ENCODE measurements around the gene HES2. TPM values are rescaled to one million over a fixed set of nuclear protein-coding genes. Genes with fewer than 3 reads are reported as not detected.

HES2 gene
- total and polyA plus RNA-seq, 9 of the 15 experiments (the other 6 are each of a cell fraction or from before 2014, with no cell fraction given): 0.05 to 0.18 (median 0.07) TPM; not detected in 4

- TF ChIP-seq, protein P1, sequence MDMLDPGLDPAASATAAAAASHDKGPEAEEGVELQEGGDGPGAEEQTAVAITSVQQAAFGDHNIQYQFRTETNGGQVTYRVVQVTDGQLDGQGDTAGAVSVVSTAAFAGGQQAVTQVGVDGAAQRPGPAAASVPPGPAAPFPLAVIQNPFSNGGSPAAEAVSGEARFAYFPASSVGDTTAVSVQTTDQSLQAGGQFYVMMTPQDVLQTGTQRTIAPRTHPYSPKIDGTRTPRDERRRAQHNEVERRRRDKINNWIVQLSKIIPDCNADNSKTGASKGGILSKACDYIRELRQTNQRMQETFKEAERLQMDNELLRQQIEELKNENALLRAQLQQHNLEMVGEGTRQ (CRISPR knock-in tag; IDR thresholded peaks at IDR 0.05): peak; percentile 73
- TF ChIP-seq HMGN3 (IDR thresholded peaks at IDR 0.05; ENCODE audit: borderline replicate concordance, extremely low read depth, insufficient read length, low read depth, low read length) (no peak), SMC3 (conservative IDR thresholded peaks at IDR 0.05; ENCODE audit: insufficient read depth, low read depth, low read length) (0 out of 2 replicates have a peak, but pooled peaks have one; percentile 44), XRCC5 (IDR thresholded peaks at IDR 0.05; ENCODE audit: low read depth, low read length) (0 out of 2 replicates have a peak, but pooled peaks have one; percentile 64), NRF1 (conservative IDR thresholded peaks at IDR 0.05 in 1 of 2, IDR thresholded peaks at IDR 0.05 in 1 of 2) (peak in 1 of 2 experiments; percentile 0; a peak in 1 of 4 replicates)
These were observed 5.3 kb downstream of the HES2 start (continued) for GRCh38 chr1:6414443-6414844.

GRCh38 chr1:6412896-6413295 is 6.8 kb downstream of the HES2 start:
- no peak for FAIRE-seq
- H2AFZ ChIP-seq (ENCODE audit: low read depth, low read length): no peak overlapping the region
- WGBS (ENCODE audit: insufficient coverage, low coverage, missing lambda C conversion rate): 1% methylated on average over 6 of the region's 6 CpGs
- ChIA-PET CTCF (ENCODE audit: low intra/inter-chr PET ratio) (no interaction called here), POLR2A (interaction anchor here (1.0 to 1.9 kb wide), 2 partner anchors 13 to 27 kb away, joined by 4 to 8 read pairs; no protein-coding TSS in a partner anchor)
- DNase-seq (ENCODE audit: extremely low read depth in 1 of 4, low spot score in 3 of 4): no peak
- no peaks in the 10 kb centered on the region for H3K9me3 ChIP-seq (replicated peaks; ENCODE audit: control insufficient read depth, insufficient read depth, low read depth, low read length)
- H3K27ac ChIP-seq (ENCODE audit: extremely low read depth, low read depth, low read length): no peak overlapping the region
- H3K79me2 ChIP-seq (ENCODE audit: control insufficient read depth, insufficient read depth, low read length): no peaks in the 10 kb centered on the region
- H3K4me1 ChIP-seq (replicated peaks in 1 of 2; ENCODE audit: control insufficient read depth in 2 of 2, insufficient read depth in 2 of 2, low read length in 2 of 2): peaks cover 0 to 5% of the 10 kb centered on the region in 2 experiments; a peak in 1 of 5 replicates
- peaks cover 5% of the 10 kb centered on the region; the same call in 1 of the 2 replicates for H4K20me1 ChIP-seq (replicated peaks; ENCODE audit: control insufficient read depth, insufficient read depth, low read length)
- BruUV-seq (replicated peaks): no TSS peak
- H3K27me3 ChIP-seq (ENCODE audit: control insufficient read depth in 2 of 2, insufficient read depth in 2 of 2, low read length in 2 of 2): peaks cover 47 to 77% of the 10 kb centered on the region in 2 experiments
- no peaks in the 10 kb centered on the region for H3K9me1 ChIP-seq (ENCODE audit: control insufficient read depth, insufficient read depth, low read length)
- H3K36me3 ChIP-seq (ENCODE audit: control insufficient read depth, insufficient read depth, low read length): no peaks in the 10 kb centered on the region
- H3K9ac ChIP-seq (ENCODE audit: insufficient read depth in 1 of 2, low read depth in 2 of 2, low read length in 2 of 2): no peak overlapping the region
- no peak overlapping the region for H3K4me2 ChIP-seq (ENCODE audit: insufficient read depth, low read length)
- in situ Hi-C loops (cut with MboI) (loop anchor here (5.0 kb wide), 1 partner anchor 59 kb away; no protein-coding TSS in a partner anchor), intact Hi-C loops (cut with micrococcal nuclease) (no loop called here)
- H3K4me3 ChIP-seq: no peak overlapping the region
- ATAC-seq: no peak
- TF ChIP-seq, protein P2, sequence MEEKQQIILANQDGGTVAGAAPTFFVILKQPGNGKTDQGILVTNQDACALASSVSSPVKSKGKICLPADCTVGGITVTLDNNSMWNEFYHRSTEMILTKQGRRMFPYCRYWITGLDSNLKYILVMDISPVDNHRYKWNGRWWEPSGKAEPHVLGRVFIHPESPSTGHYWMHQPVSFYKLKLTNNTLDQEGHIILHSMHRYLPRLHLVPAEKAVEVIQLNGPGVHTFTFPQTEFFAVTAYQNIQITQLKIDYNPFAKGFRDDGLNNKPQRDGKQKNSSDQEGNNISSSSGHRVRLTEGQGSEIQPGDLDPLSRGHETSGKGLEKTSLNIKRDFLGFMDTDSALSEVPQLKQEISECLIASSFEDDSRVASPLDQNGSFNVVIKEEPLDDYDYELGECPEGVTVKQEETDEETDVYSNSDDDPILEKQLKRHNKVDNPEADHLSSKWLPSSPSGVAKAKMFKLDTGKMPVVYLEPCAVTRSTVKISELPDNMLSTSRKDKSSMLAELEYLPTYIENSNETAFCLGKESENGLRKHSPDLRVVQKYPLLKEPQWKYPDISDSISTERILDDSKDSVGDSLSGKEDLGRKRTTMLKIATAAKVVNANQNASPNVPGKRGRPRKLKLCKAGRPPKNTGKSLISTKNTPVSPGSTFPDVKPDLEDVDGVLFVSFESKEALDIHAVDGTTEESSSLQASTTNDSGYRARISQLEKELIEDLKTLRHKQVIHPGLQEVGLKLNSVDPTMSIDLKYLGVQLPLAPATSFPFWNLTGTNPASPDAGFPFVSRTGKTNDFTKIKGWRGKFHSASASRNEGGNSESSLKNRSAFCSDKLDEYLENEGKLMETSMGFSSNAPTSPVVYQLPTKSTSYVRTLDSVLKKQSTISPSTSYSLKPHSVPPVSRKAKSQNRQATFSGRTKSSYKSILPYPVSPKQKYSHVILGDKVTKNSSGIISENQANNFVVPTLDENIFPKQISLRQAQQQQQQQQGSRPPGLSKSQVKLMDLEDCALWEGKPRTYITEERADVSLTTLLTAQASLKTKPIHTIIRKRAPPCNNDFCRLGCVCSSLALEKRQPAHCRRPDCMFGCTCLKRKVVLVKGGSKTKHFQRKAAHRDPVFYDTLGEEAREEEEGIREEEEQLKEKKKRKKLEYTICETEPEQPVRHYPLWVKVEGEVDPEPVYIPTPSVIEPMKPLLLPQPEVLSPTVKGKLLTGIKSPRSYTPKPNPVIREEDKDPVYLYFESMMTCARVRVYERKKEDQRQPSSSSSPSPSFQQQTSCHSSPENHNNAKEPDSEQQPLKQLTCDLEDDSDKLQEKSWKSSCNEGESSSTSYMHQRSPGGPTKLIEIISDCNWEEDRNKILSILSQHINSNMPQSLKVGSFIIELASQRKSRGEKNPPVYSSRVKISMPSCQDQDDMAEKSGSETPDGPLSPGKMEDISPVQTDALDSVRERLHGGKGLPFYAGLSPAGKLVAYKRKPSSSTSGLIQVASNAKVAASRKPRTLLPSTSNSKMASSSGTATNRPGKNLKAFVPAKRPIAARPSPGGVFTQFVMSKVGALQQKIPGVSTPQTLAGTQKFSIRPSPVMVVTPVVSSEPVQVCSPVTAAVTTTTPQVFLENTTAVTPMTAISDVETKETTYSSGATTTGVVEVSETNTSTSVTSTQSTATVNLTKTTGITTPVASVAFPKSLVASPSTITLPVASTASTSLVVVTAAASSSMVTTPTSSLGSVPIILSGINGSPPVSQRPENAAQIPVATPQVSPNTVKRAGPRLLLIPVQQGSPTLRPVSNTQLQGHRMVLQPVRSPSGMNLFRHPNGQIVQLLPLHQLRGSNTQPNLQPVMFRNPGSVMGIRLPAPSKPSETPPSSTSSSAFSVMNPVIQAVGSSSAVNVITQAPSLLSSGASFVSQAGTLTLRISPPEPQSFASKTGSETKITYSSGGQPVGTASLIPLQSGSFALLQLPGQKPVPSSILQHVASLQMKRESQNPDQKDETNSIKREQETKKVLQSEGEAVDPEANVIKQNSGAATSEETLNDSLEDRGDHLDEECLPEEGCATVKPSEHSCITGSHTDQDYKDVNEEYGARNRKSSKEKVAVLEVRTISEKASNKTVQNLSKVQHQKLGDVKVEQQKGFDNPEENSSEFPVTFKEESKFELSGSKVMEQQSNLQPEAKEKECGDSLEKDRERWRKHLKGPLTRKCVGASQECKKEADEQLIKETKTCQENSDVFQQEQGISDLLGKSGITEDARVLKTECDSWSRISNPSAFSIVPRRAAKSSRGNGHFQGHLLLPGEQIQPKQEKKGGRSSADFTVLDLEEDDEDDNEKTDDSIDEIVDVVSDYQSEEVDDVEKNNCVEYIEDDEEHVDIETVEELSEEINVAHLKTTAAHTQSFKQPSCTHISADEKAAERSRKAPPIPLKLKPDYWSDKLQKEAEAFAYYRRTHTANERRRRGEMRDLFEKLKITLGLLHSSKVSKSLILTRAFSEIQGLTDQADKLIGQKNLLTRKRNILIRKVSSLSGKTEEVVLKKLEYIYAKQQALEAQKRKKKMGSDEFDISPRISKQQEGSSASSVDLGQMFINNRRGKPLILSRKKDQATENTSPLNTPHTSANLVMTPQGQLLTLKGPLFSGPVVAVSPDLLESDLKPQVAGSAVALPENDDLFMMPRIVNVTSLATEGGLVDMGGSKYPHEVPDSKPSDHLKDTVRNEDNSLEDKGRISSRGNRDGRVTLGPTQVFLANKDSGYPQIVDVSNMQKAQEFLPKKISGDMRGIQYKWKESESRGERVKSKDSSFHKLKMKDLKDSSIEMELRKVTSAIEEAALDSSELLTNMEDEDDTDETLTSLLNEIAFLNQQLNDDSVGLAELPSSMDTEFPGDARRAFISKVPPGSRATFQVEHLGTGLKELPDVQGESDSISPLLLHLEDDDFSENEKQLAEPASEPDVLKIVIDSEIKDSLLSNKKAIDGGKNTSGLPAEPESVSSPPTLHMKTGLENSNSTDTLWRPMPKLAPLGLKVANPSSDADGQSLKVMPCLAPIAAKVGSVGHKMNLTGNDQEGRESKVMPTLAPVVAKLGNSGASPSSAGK (IDR thresholded peaks at IDR 0.05): no peak
- TF ChIP-seq ETV1 (tag; conservative IDR thresholded peaks at IDR 0.05; ENCODE audit: low read depth): no peak
- no peak for TF ChIP-seq NCOA6 (IDR thresholded peaks at IDR 0.05)

Data from K562 (cell line).